Right hindlimb (tissue), 1 donor: ENCODE results near the gene TMEM31.
"Not testable (repeated sequence)": the region's sequence is repeated elsewhere in the genome, so short reads cannot be mapped to it uniquely, and the experiment has no call there.

Experiments
- DNase-seq: peaks from one replicate; pipeline ENCODE4 v3.0.0-alpha.2; 2018

Gene TMEM31

GRCh38 chrX:103727115-103727514, 16.4 kb downstream of the TMEM31 start:
- no peak for DNase-seq

- no peak for DNase-seq
Observed at GRCh38 chrX:103729015-103729414, 18.3 kb downstream of the TMEM31 start.

DNA sequence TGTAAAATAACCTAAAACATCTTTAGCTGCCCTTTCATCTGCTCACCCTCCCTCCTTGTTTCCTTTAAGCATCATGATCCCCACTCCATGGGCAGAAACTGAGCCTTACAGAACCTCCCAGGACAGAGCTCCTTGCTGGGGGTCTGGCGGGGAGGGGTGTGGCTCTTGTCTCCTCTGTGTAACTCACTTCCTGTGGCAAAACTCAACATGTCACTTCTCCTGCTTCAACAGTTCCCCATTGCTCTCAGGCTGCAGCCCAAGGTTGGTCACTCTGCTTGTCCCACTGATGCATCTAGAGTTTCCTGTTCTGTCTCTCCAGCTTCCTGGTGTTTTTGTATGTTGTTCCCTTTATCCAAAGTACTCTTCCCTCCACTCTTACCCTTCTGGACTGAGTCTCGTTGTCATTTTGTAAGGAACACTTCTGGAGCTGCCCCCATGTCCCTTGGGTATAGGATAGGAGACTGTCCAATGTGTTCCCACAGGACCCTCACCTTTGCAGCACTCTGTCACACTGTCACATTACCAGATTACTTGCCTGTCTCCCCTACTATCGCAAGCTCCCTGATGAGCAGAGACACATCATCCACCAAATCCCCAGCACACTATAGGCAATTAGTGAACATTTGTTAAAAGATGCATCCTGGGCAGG, 19.6 kb downstream of the TMEM31 start:
- no peak for DNase-seq

DNA sequence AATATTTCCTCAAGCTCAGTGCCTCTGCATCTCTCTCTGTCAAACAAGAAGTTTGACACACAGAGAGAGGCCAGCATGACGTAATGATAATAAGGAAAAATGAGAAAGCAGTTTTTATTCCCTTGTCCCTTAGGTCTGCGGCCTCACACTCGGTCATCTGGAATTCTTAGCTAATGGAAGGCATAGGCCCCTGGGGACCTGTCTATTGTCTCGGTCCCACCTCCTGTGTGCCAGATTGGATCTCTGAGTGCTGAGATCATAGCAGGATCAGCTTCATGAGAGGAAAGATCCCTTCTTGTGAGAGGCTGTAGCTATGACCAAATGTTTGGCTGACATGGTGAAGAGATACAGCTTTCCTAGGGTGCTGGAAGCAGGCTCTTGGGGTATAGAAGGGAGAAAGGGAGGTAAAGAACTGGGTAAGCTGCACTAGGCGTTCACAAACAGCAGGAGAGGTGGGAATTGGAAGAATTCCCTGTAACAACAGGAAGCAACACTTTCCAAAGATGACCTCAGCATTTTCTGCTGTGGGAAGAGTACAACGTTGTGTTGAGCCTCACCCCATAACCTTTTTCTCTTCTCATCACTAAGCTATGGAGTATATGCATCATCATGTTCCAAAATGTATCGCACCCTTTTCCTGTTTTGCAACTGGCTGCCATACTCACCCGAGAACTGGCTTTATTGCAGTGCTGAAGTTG, 20.2 kb downstream of the TMEM31 start:
- DNase-seq, result peak; percentile 56

DNA sequence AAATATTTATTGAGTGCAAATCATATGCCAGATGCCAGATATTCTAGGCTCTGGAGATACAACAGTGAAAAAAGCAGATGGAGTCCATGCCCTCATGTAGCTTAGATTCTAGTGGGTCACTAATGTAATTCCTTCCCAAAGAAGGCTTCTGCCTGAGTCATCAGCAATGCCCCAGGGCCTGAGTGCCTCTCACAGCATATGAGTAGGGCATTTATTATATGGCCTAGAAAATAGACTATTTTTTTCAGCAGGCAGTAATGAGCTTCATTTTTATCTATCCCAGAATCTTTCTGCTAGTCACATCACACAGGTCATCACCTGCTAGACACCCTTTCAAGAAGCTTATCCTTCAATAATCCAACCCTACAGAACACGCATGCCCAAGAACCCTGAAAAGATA, 22.3 kb downstream of the TMEM31 start:
- no peak for DNase-seq

GRCh38 chrX:103734125-103734760, 23.5 kb downstream of the TMEM31 start:
- DNase-seq, result no peak

- no peak for DNase-seq
Observed at GRCh38 chrX:103737696-103738095, 27.0 kb downstream of the TMEM31 start.

- no peak for DNase-seq
Observed at GRCh38 chrX:103739421-103739820, 28.7 kb downstream of the TMEM31 start.

DNA sequence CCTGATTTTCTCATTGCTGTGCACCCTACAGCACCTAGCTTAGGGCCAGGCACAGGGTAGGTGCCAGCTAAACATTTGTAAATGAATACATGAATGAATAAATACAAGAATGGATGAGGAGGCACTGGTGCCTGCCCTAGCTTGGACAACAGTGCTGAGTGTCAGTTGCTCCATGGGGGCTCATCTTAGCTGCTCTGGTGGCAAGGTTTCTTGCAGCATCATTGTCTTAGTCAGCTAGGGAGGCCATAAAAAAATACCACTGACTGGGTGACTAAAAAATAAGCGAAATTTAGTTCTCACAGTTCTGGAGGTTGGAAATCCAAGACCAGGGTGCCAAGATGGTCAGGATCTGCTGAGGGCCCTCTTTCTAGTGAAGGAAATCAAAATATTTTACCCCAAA, 31.2 kb downstream of the TMEM31 start:
- no peak for DNase-seq

DNA sequence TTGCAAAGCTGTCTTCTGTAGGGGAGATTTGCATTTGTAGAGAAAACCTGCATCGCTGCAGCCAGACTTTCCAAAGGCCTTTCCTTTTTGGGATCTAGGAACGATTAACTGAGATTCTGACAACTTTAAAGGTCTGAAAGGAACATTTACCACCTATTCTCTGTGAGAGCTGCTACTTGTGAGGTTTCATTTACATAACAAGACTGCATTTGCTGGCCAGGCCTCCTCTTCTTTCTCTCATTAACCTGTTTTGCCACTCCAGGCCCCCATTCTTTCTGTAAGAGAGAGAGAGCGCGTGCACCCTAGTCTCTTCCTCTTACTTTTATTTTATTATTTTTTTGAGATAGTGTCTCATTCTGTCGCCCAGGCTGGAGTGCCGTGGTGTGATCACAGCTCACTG, 31.6 kb downstream of the TMEM31 start:
- no peak for DNase-seq

GRCh38 chrX:103747163-103747562, 36.5 kb downstream of the TMEM31 start:
- DNase-seq, result no peak

DNA sequence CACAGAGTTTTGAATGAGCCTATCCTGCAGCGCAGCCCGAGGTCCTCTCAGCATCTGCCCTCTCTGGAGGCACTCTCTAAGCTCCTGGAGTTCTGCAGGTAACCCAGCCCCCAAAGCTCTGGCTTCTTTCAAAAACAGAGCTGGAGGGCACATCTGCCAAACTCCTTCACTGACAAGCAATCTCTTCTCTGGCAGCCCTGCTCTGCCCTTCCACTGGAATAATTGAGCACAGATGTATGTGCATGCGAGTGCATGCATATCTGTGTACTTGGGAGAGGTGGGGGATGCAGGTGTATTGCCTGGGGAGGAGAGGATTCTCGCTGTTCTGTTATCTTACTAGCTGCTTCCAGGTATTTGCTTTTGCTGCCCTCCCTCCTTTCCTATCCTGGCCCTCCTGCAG, 43.7 kb downstream of the TMEM31 start:
- DNase-seq, result no peak

- DNase-seq, result no peak
Observed at GRCh38 chrX:103756736-103757135, 46.0 kb downstream of the TMEM31 start.

DNA sequence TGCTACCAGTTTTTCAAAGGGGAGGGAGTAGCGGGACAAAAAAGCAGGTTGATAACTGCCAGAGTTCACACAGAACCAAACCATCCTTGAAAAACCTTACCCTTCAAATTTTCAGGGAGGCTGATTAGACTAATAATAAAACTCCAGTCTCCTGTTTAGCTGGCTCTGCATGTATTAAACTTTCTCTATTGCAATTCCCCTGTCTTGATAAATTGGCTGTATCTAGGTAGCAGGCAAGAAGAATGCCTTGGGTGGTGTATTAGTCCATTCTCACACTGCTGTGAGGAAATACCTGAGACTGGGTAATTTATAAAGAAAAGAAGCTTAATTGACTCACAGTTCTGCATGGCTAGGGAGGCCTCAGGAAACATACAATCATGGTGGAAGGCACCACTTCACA, 47.8 kb downstream of the TMEM31 start:
- DNase-seq, result no peak

GRCh38 chrX:103763541-103763940, 52.8 kb downstream of the TMEM31 start:
- DNase-seq, result not testable (repeated sequence)
